PFSK-1 (cell line): ENCODE measurements around the gene SAPCD2.

Experiments used
- FOXP2 ChIP-seq: optimal IDR thresholded peaks from 2 replicates; pipeline ENCODE3; 2011; ENCODE audit warnings: borderline replicate concordance, control low read depth, inconsistent platforms; ENCODE audit not compliant: insufficient read depth; ENCODE audit errors: extremely low read length, extremely low read depth
- POLR2AphosphoS5 ChIP-seq: IDR thresholded peaks from 2 replicates; pipeline ENCODE4 v1.6.1; 2012; ENCODE audit warnings: low read depth, mild to moderate bottlenecking, control low read depth, low read length, moderate library complexity
- SIN3A ChIP-seq: IDR thresholded peaks from 2 replicates; pipeline ENCODE4 v1.6.1; 2012; ENCODE audit warnings: mild to moderate bottlenecking, low read length, moderate library complexity, borderline replicate concordance; ENCODE audit not compliant: insufficient read depth
- TAF1 ChIP-seq: IDR thresholded peaks from 2 replicates; pipeline ENCODE4 v1.6.1; 2012; ENCODE audit warnings: low read length, control low read depth, borderline replicate concordance; ENCODE audit not compliant: insufficient read depth
- TF ChIP-seq, protein P1 (sequence below), 2 experiments: IDR thresholded peaks; 2 replicates each; pipeline versions ENCODE4 v1.6.1 to v1.8.0; 2011 to 2012; ENCODE audit warnings: low read depth in 2 of 2, low read length in 2 of 2, control low read depth in 1 of 2, inconsistent platforms in 1 of 2, mild to moderate bottlenecking in 1 of 2, moderate library complexity in 1 of 2; ENCODE audit not compliant: insufficient read depth in 1 of 2

The SAPCD2 gene

DNA sequence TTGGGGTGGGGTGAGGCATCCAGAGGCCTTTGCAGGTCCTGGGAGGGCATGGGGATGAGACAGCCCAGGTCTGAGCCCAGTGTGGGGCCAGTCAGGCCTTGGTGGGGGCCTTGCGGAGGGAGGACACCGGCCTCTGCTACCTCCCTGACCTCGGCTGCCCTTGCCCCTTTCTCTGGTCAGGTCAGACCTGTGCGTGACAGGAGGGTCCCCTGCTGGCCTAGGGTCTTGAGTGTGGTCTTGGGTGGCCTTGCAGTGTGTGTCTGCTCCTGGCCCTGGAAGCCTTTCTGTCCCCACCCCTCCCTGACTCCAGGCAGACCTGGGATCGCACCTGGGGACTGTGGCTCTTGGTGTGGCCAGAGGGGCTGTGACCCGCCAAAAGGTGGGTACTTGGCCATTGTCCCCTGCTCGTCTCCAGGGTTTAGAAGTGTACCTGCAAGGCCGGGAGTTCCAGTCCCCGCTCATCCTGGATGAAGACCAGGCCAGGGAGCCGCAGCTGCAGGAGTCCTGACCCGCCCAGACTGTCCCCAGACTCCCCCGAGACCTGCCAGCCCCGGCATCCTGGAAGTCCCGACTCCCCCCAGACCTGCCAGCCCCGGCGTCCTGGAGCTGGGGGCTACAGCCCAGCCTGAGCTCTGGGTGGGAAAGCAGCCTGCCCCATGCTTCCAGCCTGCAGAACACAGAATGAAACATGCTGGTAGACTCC, 12.0 kb upstream of the SAPCD2 start:
- no peak for TF ChIP-seq FOXP2
- TF ChIP-seq SIN3A: no peak
- TF ChIP-seq TAF1: no peak
- TF ChIP-seq, protein P1, sequence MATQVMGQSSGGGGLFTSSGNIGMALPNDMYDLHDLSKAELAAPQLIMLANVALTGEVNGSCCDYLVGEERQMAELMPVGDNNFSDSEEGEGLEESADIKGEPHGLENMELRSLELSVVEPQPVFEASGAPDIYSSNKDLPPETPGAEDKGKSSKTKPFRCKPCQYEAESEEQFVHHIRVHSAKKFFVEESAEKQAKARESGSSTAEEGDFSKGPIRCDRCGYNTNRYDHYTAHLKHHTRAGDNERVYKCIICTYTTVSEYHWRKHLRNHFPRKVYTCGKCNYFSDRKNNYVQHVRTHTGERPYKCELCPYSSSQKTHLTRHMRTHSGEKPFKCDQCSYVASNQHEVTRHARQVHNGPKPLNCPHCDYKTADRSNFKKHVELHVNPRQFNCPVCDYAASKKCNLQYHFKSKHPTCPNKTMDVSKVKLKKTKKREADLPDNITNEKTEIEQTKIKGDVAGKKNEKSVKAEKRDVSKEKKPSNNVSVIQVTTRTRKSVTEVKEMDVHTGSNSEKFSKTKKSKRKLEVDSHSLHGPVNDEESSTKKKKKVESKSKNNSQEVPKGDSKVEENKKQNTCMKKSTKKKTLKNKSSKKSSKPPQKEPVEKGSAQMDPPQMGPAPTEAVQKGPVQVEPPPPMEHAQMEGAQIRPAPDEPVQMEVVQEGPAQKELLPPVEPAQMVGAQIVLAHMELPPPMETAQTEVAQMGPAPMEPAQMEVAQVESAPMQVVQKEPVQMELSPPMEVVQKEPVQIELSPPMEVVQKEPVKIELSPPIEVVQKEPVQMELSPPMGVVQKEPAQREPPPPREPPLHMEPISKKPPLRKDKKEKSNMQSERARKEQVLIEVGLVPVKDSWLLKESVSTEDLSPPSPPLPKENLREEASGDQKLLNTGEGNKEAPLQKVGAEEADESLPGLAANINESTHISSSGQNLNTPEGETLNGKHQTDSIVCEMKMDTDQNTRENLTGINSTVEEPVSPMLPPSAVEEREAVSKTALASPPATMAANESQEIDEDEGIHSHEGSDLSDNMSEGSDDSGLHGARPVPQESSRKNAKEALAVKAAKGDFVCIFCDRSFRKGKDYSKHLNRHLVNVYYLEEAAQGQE (IDR thresholded peaks at IDR 0.05; ENCODE audit: insufficient read depth in 1 of 2, low read depth in 2 of 2, low read length in 2 of 2): no peak
- no peak for TF ChIP-seq POLR2AphosphoS5

DNA sequence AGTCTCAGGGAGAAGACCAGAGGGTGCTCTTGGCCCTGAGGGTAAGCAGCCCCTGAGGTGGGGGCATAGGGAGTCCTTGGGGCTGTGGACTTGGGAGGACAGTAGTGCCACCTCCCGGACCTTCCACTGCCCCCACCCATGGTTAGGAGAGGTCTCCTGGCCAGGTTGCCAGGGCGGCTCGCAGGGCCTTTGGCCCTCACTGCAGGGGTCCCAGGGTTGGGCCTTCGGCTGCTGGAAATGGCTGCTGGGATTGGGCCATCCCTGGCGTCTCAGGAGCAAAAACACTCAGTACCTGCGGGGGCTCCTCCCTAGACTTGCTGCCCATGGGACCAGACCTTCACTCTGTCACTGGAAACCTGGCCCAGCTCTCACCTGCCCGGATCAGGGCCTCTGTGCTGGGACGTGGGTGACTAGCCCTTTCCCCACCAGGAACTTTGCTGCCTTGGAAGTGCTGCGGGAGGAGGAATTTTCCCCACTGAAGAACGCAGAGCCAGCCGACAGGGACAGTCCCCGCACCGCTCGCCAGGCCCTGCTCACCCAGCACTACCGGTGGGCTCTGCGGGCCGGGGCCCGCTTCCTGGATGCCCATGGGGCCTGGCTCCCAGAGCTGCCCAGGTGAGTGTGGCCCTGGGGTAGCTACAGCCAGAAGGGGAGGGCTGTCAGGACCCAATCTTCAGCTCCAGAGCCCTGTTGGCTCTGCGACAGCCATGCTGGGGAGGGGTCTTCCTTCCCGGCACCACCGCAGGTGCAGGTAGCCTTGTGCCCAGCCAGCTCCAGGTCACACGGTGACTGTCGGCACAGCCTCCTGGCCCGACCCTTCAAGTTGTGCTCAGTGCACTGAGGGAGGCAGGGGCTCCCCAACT, 10.1 kb upstream of the SAPCD2 start:
- TF ChIP-seq SIN3A (no peak), POLR2AphosphoS5 (no peak), FOXP2 (no peak), TAF1 (no peak)
- TF ChIP-seq, protein P1 (IDR thresholded peaks at IDR 0.05; ENCODE audit: insufficient read depth in 1 of 2, low read depth in 2 of 2, low read length in 2 of 2): no peak

DNA sequence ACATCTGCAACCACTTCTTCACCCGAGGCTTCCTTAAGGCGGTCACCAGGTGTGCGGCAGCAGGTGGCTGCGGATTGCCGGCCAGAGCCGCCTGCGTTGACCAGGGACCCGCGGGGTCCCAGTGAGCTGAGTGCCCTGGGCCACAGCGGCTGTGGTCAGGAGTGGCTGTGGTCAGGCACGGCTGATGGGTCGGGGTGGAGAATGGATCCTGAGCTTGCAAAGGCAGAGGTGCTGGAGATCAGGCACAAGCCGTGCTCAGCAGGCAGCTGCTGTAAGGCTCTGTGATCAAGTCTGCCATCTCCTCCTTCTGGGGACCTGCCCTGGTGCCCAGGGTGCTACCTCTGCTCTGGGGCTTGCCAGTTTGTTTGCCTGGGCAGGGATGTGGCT, 9.0 kb upstream of the SAPCD2 start:
- no peak for TF ChIP-seq POLR2AphosphoS5
- no peak for TF ChIP-seq SIN3A
- TF ChIP-seq TAF1: no peak
- no peak for TF ChIP-seq FOXP2
- TF ChIP-seq, protein P1 (IDR thresholded peaks at IDR 0.05; ENCODE audit: insufficient read depth in 1 of 2, low read depth in 2 of 2, low read length in 2 of 2): no peak

DNA sequence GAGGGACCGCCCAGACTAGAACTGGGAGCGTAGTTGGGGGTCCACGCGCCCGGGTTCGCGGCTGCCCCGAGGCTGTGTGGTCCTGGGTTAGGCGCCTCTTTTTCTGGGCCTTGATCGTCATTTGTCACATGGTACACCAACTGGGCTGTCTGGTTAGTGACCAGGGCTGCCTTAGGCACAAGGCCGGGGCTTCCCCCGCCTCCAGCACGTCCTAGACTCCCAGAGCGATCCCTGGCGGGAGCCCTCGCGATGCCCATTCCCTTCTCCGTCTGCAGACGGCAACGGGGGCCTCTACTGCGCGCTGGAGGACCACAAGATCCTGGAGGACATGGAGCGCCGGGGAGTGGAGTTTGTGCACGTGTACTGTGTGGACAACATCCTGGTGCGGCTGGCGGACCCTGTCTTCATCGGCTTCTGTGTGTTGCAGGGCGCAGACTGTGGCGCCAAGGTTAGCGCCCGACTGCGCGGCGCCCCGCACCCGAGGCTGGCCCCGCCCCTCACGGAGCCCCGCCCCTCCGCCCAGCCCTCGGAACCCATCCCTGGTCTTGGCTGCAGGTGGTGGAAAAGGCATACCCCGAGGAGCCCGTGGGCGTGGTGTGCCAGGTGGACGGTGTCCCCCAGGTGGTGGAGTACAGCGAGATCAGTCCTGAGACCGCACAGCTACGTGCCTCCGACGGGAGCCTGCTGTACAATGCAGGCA, 8.5 kb upstream of the SAPCD2 start:
- TF ChIP-seq, protein P1 (IDR thresholded peaks at IDR 0.05; ENCODE audit: insufficient read depth in 1 of 2, low read depth in 2 of 2, low read length in 2 of 2): no peak
- TF ChIP-seq TAF1 (no peak), FOXP2 (no peak), SIN3A (no peak), POLR2AphosphoS5 (no peak)
